HepG2 (cell line): ENCODE measurements around the gene ITGA6.

Source experiments
- BORCS8-MEF2B ChIP-seq: sonication (generic); formaldehyde crosslinking; IDR thresholded peaks from 2 replicates; pipeline ENCODE4 v1.8.0; 2022; ENCODE audit warnings: mild to moderate bottlenecking, missing genetic modification reagents
- CBX5 ChIP-seq: sonication (generic); formaldehyde crosslinking; IDR thresholded peaks from 2 replicates; pipeline ENCODE4 v1.4.0; 2020; ENCODE audit warnings: missing genetic modification reagents, borderline replicate concordance
- FIP1L1 ChIP-seq: fragments of 200-400 bp; formaldehyde crosslinking; IDR thresholded peaks from 2 replicates; pipeline ENCODE4 v1.6.1; 2018; ENCODE audit warnings: low read depth, mild to moderate bottlenecking, low read length, moderate library complexity, borderline replicate concordance; ENCODE audit not compliant: insufficient read depth
- FOXJ3 ChIP-seq: sonication (generic); formaldehyde crosslinking; IDR thresholded peaks from 2 replicates; pipeline ENCODE4 v1.4.0; 2020; ENCODE audit warnings: missing genetic modification reagents, mild to moderate bottlenecking, borderline replicate concordance
- FOXK1 ChIP-seq: sonication (generic); formaldehyde crosslinking; IDR thresholded peaks from 2 replicates; pipeline ENCODE4 v1.4.0; 2020; ENCODE audit warnings: low read depth, missing genetic modification reagents, borderline replicate concordance
- HNRNPLL ChIP-seq: fragments of 200-400 bp; formaldehyde crosslinking; IDR thresholded peaks from 2 replicates; pipeline ENCODE4 v1.6.1; 2017; ENCODE audit warnings: mild to moderate bottlenecking, low read depth, low read length; ENCODE audit not compliant: poor library complexity, severe bottlenecking
- ZNF263 ChIP-seq: sonication (generic); formaldehyde crosslinking; IDR thresholded peaks from 2 replicates; pipeline ENCODE4 v1.4.0; 2020; ENCODE audit warnings: missing genetic modification reagents

DNA sequence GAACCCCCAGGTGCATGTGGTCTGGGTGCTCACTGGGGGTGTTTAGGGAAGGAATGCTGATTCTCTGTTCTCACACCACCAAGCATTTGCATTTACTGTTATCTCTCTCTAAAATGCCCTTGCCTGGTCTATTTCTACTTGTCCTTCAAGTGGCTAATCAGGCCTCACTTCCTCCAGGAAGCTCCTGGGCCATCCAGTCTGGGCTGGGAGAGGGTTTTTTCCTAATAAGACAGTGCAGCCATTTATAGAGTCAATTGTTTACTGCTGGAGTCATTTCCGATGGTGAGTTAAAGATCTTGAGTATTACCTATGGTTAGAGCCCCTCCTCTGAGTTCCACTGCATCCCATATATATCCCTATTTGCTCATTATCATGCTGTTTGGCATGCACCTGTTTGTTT, 25.2 kb upstream of the ITGA6 start:
- no peak for TF ChIP-seq FOXJ3 (CRISPR knock-in tag)
- no peak for TF ChIP-seq FIP1L1
- no peak for TF ChIP-seq ZNF263
- no peak for TF ChIP-seq BORCS8-MEF2B (CRISPR knock-in tag)
- TF ChIP-seq CBX5: no peak
- TF ChIP-seq HNRNPLL: no peak
- no peak for TF ChIP-seq FOXK1
